HG03558 (cell line): ENCODE measurements around the gene IFNB1.

ENCODE experiments used
- ATAC-seq: cut with Tn5 transposase; IDR thresholded peaks from one replicate; pipeline ENCODE4 v1.9.1; 2021; ENCODE audit warnings: moderate number of reproducible peaks; ENCODE audit not compliant: unreplicated experiment; ENCODE audit errors: extremely low read depth

The IFNB1 gene

GRCh38 chr9:21077781-21078180, at the start of gene IFNB1:
Gene IFNB1 (minus strand): TSS chr9:21077942. CDS start chr9:21077869, 73 bp downstream.
- ATAC-seq, result no peak

GRCh38 chr9:21121595-21122251, 44.0 kb upstream of the IFNB1 start:
- peak; percentile 63 for ATAC-seq

GRCh38 chr9:21121079-21121478, 43.3 kb upstream of the IFNB1 start:
- no peak for ATAC-seq

DNA sequence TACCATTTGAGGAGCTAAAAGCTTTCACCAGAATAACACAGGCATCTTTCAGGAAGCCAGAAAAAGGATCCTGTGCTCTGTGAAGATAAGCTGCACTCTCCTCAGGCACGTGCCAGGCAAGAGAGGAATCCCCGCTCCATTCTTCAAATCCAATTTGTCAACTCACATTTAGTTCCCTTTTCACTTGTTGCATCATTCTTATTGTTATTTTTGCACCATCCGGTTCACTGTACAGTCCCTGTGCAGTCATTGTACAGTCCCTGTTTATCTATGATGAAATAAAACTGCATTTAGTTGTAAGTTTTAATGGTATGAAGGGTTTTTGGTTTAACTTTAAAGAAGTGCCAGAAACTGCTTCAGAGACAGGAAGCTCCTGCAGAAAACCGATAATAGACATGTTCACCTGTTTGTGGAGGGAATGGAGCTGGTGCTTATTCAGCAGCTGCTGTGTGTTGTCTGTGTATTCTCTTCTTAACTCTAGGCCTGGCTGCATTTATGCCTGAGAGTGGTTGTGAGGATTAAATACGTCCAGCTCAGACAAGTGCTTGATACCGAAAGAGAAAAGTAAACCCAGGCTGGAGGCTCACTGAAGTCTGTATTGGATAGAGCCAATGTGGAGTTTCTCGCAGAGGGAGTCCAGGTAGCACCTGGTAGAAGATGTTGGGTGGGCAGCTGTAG, 41.5 kb upstream of the IFNB1 start:
- ATAC-seq, result no peak

- no peak for ATAC-seq
These were observed 36.6 kb upstream of the IFNB1 start for GRCh38 chr9:21114311-21114710.

GRCh38 chr9:21110708-21111576, 33.2 kb upstream of the IFNB1 start:
- ATAC-seq, result peak; percentile 86

- no peak for ATAC-seq
These were observed 27.0 kb upstream of the IFNB1 start for GRCh38 chr9:21104787-21105186.

DNA sequence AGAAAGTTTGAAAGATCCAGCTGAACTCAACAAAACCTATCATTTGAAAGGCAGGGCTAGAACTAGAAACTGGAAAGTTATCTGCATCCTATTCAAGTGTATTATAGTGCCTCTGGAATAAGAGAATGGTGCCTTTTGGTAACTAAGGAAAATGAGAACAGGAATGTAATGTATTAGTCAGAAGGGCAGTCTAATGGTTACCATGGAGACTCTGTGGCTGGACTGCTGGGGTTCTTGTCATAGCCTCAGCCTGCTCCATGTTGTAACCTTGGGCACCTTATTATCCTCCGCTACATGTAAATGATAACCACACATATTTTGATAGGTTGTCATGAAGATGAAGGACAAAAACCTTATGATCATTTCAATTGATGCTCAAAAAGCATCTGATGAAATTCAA, 24.6 kb upstream of the IFNB1 start:
- no peak for ATAC-seq

GRCh38 chr9:21097817-21098216, 20.1 kb upstream of the IFNB1 start:
- no peak for ATAC-seq

- ATAC-seq, result no peak
These were observed 19.1 kb upstream of the IFNB1 start for GRCh38 chr9:21096901-21097255.

- peak; percentile 80 for ATAC-seq
These were observed 18.6 kb upstream of the IFNB1 start for GRCh38 chr9:21096172-21096900.

GRCh38 chr9:21095561-21095960, 17.8 kb upstream of the IFNB1 start:
- no peak for ATAC-seq

- ATAC-seq, result no peak
These were observed 8.8 kb upstream of the IFNB1 start for GRCh38 chr9:21086538-21086937.

DNA sequence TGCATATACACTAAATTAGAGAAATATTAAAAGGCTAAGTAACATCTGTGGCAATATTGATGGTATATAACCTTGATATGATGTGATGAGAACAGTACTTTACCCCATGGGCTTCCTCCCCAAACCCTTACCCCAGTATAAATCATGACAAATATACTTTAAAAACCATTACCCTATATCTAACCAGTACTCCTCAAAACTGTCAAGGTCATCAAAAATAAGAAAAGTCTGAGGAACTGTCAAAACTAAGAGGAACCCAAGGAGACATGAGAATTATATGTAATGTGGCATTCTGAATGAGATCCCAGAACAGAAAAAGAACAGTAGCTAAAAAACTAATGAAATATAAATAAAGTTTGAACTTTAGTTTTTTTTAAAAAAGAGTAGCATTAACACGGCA, 7.3 kb upstream of the IFNB1 start:
- no peak for ATAC-seq

DNA sequence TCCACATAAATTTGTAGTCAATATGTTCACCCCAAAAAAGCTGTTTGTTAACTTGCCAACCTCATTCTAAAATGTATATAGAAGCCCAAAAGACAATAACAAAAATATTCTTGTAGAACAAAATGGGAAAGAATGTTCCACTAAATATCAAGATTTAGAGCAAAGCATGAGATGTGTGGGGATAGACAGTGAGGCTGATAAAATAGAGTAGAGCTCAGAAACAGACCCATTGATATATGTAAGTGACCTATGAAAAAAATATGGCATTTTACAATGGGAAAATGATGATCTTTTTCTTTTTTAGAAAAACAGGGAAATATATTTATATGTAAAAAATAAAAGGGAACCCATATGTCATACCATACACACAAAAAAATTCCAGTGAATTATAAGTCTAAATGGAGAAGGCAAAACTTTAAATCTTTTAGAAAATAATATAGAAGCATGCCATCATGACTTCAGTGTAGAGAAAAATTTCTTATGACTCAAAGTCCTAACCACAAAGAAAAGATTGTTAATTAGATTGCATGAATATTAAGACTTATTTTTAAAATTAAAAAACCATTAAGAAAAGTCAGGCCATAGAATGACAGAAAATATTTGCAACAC, 6.6 kb upstream of the IFNB1 start:
- ATAC-seq, result no peak

GRCh38 chr9:21082671-21083070, 4.9 kb upstream of the IFNB1 start:
- no peak for ATAC-seq

DNA sequence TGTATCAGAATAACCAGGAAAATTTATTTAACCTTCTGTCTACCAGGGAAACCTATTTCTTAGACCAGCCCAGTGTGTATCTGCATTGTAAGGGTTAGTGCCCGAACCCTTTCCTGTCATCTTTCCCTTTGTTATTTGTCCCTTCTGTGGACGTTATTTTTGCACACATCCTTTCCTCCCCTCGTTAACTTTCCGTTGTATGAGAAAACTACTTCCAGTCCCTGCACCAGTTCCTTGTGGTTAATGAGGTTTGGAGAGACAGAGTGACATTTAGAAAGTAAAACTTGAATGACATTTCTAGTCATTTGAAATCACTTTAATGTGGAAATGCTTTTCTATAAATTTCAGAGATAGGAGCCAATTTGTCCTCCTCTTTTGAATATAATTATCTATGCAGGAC, 4.3 kb upstream of the IFNB1 start:
- ATAC-seq, result no peak

DNA sequence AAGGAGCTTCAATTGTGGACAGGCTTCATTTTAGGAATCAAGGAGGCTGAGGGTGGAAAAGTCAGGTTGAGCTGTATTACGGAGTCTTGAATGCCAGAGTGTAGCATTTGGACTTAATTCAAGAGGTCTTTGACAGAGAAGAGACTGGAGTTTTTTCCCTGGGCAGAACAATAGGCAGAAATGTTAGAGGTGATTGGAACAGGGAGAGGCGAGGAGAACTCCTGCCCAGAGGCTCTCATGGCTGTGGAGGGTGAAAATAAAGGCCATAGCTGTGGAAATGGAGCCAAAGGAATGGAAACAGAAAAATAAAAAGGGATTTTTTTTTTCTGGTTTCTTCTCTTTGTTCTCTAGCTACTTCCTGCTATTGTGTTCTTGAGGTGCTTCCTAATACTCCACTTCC, 3.7 kb upstream of the IFNB1 start:
- ATAC-seq, result no peak

- no peak for ATAC-seq
These were observed 3.1 kb upstream of the IFNB1 start for GRCh38 chr9:21080793-21081192.

DNA sequence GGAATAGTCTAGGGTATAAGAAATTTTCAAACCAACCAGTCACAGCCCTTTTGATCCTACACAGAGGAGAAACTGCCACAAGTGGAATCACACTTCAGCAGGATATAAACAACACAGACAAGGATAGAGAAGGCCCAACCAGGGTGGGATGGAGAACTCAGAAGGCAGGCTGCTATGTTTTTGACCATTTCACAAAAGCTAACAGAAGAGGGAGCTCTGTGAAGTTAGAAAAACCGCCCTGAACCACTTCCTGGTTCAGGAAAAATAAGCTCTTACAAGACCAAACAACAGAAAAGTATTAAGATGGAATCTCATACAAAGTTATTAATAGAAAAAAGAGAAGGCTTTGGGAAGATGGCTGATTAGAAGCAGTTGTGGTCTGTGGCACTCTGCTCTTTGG, 960 bp upstream of the IFNB1 start:
- ATAC-seq, result no peak
